GM12874 (cell line): ENCODE data around the gene COL5A2.

Experiments
- CTCF ChIP-seq: IDR thresholded peaks from 2 replicates; pipeline ENCODE4 v1.5.1; 2011; ENCODE audit warnings: low read depth, mild to moderate bottlenecking, control low read depth, low read length, moderate library complexity; ENCODE audit not compliant: insufficient read depth

Gene COL5A2

GRCh38 chr2:189178726-189179569 is 613 bp downstream of the COL5A2 start:
- TF ChIP-seq CTCF = no peak

- TF ChIP-seq CTCF = no peak
Measured at GRCh38 chr2:189178054-189178453, 1.5 kb downstream of the COL5A2 start.

GRCh38 chr2:189177251-189177840 is 2.2 kb downstream of the COL5A2 start:
- no peak for TF ChIP-seq CTCF

GRCh38 chr2:189176516-189176915 is 3.0 kb downstream of the COL5A2 start:
- TF ChIP-seq CTCF = no peak

- no peak for TF ChIP-seq CTCF
Measured at GRCh38 chr2:189175869-189176433, 3.6 kb downstream of the COL5A2 start.

- TF ChIP-seq CTCF = no peak
Measured at GRCh38 chr2:189171956-189172609, 7.5 kb downstream of the COL5A2 start.

GRCh38 chr2:189168856-189169499 is 10.6 kb downstream of the COL5A2 start:
- TF ChIP-seq CTCF = no peak
